PC-9 (cell line): Measurements from ENCODE around the gene RBMS3.

Source experiments
- CTCF ChIP-seq: fragments of 200-600 bp; sonication (generic); conservative IDR thresholded peaks from 2 replicates; pipeline ENCODE4 v1.6.1; 2017; ENCODE audit warnings: mixed run types, antibody characterized with exemption, mild to moderate bottlenecking, moderate library complexity
- EZH2 ChIP-seq: fragments of 200-600 bp; sonication (generic); IDR thresholded peaks from 2 replicates; pipeline ENCODE4 v1.8.0; 2017; ENCODE audit warnings: antibody characterized with exemption, low read depth

GRCh38 chr3:29415482-29416223, 134.8 kb downstream of the RBMS3 start:
- TF ChIP-seq CTCF (no peak), EZH2 (no peak)
